NK-92 treated with Interleukin-12 subunit alpha and Interleukin-12 subunit beta, amount 100 ng/mL, for 24 hours (cell line): ENCODE measurements around the gene COG7.

ENCODE experiments used
- DNase-seq: peaks from one replicate; lab custom pipeline; 2025; lab: John Stamatoyannopoulos, UW

The COG7 gene

GRCh38 chr16:23359092-23359760 lies 93.8 kb downstream of the COG7 start:
- DNase-seq: no peak

GRCh38 chr16:23357761-23358290 lies 95.2 kb downstream of the COG7 start:
- DNase-seq: no peak

GRCh38 chr16:23356941-23357340 lies 96.0 kb downstream of the COG7 start:
- DNase-seq: no peak

- DNase-seq: no peak
Measured at GRCh38 chr16:23355106-23355670, 97.8 kb downstream of the COG7 start.

GRCh38 chr16:23354246-23354645 lies 98.7 kb downstream of the COG7 start:
- no peak for DNase-seq

GRCh38 chr16:23353440-23353839 lies 99.5 kb downstream of the COG7 start:
- no peak for DNase-seq

GRCh38 chr16:23351360-23351759 lies 101.6 kb downstream of the COG7 start:
- no peak for DNase-seq

- no peak for DNase-seq
Measured at GRCh38 chr16:23348579-23349469, 104.2 kb downstream of the COG7 start.

GRCh38 chr16:23345237-23345636 lies 107.8 kb downstream of the COG7 start:
- no peak for DNase-seq

- DNase-seq: no peak
Measured at GRCh38 chr16:23343643-23344612, 109.1 kb downstream of the COG7 start.

- DNase-seq: peak; percentile 39
Measured at GRCh38 chr16:23342083-23342640, 110.8 kb downstream of the COG7 start.

- no peak for DNase-seq
Measured at GRCh38 chr16:23339787-23340186, 113.2 kb downstream of the COG7 start.
